ENCODE data around the gene DACH2.

DNA sequence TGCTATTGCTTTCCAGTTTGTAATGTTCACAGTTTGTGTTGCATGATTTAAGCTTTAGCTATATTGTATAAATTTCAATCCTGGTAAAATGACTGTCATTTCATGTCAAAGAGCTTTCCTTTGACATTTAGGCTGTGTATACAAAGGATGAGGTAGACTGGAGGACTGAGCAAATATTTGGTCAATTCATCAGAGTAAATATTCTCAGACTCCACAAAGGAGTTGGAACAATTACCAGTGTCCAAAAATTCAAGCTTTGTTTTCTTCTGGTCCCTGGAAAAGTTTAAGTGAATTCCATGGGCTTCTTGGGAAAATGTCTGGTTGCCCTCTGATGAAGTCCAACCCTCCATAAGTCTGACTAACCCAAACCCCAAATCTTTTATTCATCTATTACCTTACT is 682.4 kb downstream of the DACH2 start:
- TF ChIP-seq, protein P1, sequence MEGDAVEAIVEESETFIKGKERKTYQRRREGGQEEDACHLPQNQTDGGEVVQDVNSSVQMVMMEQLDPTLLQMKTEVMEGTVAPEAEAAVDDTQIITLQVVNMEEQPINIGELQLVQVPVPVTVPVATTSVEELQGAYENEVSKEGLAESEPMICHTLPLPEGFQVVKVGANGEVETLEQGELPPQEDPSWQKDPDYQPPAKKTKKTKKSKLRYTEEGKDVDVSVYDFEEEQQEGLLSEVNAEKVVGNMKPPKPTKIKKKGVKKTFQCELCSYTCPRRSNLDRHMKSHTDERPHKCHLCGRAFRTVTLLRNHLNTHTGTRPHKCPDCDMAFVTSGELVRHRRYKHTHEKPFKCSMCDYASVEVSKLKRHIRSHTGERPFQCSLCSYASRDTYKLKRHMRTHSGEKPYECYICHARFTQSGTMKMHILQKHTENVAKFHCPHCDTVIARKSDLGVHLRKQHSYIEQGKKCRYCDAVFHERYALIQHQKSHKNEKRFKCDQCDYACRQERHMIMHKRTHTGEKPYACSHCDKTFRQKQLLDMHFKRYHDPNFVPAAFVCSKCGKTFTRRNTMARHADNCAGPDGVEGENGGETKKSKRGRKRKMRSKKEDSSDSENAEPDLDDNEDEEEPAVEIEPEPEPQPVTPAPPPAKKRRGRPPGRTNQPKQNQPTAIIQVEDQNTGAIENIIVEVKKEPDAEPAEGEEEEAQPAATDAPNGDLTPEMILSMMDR (IDR thresholded peaks at IDR 0.05), result no peak
- no peak for TF ChIP-seq POLR2A (IDR thresholded peaks at IDR 0.05)
- TF ChIP-seq EP300 (IDR thresholded peaks at IDR 0.05), result no peak

Measured in ovary (tissue), 3 donors.